ENCODE measurements around the gene SNRNP70. TPM values are rescaled to one million over a fixed set of nuclear protein-coding genes. Genes with fewer than 3 reads are reported as not detected.
"Not testable (repeated sequence)": the region's sequence is repeated elsewhere in the genome, so short reads cannot be mapped to it uniquely, and the experiment has no call there.

SNRNP70 gene
- total and polyA plus RNA-seq, 9 donors, result 133 to 366 (median 252) TPM

DNA sequence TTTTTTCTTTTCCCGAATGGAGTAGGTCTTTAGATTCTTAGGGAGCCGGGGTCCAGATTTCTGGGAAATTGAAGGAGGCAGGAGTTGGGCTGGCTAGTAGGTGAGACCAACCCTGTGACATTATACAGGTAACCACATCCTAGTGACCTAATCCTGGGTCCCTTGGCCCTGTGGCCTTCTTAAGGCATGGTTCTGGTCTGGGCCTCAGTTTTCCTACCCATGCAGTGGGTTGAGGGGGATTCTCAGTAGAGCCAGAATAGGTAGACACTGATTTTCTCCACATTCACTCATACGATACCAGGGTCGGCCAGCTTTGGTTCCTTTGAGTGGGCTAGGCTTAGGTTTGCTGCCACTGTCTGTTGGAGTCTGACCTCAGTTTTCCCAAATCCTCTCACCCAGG is 41.3 kb downstream of the SNRNP70 start:
- TF ChIP-seq POLR2A (IDR thresholded peaks at IDR 0.05) (no peak), EP300 (IDR thresholded peaks at IDR 0.05) (no peak)
- TF ChIP-seq, protein P1, sequence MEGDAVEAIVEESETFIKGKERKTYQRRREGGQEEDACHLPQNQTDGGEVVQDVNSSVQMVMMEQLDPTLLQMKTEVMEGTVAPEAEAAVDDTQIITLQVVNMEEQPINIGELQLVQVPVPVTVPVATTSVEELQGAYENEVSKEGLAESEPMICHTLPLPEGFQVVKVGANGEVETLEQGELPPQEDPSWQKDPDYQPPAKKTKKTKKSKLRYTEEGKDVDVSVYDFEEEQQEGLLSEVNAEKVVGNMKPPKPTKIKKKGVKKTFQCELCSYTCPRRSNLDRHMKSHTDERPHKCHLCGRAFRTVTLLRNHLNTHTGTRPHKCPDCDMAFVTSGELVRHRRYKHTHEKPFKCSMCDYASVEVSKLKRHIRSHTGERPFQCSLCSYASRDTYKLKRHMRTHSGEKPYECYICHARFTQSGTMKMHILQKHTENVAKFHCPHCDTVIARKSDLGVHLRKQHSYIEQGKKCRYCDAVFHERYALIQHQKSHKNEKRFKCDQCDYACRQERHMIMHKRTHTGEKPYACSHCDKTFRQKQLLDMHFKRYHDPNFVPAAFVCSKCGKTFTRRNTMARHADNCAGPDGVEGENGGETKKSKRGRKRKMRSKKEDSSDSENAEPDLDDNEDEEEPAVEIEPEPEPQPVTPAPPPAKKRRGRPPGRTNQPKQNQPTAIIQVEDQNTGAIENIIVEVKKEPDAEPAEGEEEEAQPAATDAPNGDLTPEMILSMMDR (IDR thresholded peaks at IDR 0.05), result no peak
- H3K27me3 ChIP-seq, result no peaks in the 10 kb centered on the region
- 74 to 84% (median 81%) methylated on average over 4 of the region's 4 CpGs for WGBS, 3 donors
- no peak overlapping the region for H3K4me3 ChIP-seq
- no peak overlapping the region for H3K27ac ChIP-seq
- DNase-seq, result no peak
- peaks cover 4% of the 10 kb centered on the region for H3K4me1 ChIP-seq (ENCODE audit: insufficient read depth)
- intact Hi-C loops (cut with DNase I), result no loop called here
- no peaks in the 10 kb centered on the region for H3K36me3 ChIP-seq
- H3K9me3 ChIP-seq, result no peaks in the 10 kb centered on the region

DNA sequence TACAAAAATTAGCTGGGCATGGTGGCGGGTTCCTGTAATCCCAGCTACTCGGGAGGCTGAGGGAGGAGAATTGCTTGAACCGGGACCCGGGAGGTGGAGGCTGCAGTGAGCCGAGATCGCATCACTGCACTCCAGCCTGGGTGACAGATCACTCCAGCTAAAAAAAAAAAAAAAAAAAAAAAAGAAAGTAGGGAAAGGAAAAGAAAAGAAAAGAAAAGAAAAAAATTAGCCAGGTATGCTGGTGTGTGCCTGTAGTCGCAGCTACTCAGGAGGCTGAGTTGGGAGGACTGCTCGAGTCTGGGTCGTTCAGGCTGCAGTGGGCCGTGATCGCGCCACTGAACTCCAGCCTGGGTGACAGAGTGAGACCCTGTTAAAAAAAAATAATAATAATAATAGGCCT is 42.0 kb downstream of the SNRNP70 start:
- H3K4me3 ChIP-seq; DNase-seq; H3K36me3 ChIP-seq; H3K27me3 ChIP-seq; H3K4me1 ChIP-seq (ENCODE audit: insufficient read depth); H3K27ac ChIP-seq; intact Hi-C loops (cut with DNase I); H3K9me3 ChIP-seq: not testable (repeated sequence)
- WGBS, 3 donors, result 91 to 96% (median 92%) methylated on average over 12 of the region's 12 CpGs

DNA sequence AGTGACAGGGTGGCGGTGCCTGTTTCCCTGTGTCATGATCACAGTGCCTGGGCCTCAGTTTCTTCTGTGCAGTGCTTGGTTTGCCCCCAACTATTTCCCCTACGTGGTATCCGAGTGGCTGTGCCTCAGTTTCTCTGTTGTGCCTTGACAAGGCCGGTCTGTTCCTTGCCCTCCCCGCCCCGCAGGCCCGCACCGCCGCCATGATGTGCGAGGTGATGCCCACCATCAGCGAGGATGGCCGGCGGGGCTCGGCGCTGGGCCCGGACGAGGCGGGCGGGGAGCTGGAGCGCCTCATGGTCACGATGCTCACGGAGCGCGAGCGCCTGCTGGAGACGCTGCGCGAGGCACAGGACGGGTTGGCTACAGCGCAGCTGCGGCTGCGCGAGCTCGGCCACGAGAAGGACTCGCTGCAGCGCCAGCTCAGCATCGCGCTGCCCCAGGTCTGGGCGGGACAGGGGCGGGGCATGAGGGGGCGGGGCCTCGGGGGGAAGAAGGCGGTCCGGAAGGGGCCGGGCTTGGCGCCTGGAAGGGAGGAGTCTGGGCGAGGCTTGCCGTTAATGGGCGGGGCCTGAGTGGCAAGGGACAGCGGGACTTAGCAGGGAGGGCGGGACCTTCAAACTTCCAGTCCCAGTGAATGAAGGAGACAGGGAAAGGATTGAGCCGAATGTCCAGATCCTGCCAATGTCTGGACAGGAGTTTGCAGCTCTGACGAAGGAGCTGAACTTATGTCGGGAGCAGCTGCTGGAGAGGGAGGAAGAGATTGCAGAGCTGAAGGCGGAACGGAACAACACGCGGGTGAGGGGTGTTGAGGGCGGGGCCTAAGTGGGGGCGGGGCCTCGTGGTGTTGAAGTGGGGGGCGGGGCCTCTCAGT is 42.7 kb downstream of the SNRNP70 start:
- Histone ChIP-seq H3K4me1 (ENCODE audit: insufficient read depth) (peaks cover 4% of the 10 kb centered on the region), H3K4me3 (peak overlapping the region; percentile 32), H3K9me3 (no peaks in the 10 kb centered on the region), H3K27ac (no peak overlapping the region), H3K36me3 (no peaks in the 10 kb centered on the region), H3K27me3 (no peaks in the 10 kb centered on the region)
- no peak for TF ChIP-seq POLR2A (IDR thresholded peaks at IDR 0.05)
- TF ChIP-seq, protein P1 (IDR thresholded peaks at IDR 0.05), result peak in 1 of 3 donors; percentile 43
- no peak for TF ChIP-seq EP300 (IDR thresholded peaks at IDR 0.05)
- peak; percentile 95 to 97 (median 96) for DNase-seq
- WGBS, 3 donors, result 3 to 4% (median 4%) methylated on average over 63 of the region's 63 CpGs
- intact Hi-C loops (cut with DNase I), result no loop called here

DNA sequence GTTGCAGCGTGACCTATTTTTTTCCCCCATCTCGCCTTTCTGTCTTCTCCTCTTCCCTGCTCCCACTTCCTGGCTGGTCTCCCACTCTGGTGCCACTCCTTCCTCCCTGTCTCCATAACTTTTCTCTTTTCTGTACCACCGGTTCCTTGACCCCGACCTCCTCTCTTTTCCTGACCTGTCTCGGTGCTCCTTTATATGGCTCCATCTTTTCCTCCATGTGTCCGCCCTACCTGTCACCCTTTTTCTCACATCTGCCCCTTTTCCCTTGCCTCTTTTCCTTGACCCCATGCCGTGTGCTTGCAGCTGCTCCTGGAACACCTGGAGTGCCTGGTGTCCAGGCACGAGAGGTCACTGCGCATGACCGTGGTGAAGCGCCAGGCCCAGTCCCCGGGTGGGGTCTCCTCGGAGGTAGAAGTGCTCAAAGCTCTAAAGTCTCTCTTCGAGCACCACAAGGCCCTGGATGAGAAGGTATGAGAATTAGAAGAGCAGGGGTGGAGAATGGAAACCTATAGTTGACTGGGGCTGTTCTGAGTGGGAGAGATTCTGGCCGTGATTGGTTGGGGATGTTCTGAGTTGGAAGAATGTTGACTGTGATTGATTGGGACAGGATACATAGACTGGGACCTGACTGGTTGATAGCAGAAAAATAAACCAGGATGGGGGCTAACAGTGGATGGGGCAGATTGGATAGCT is 43.4 kb downstream of the SNRNP70 start:
- Histone ChIP-seq H3K36me3 (no peaks in the 10 kb centered on the region), H3K27me3 (no peaks in the 10 kb centered on the region), H3K9me3 (no peaks in the 10 kb centered on the region), H3K27ac (no peak overlapping the region), H3K4me3 (no peak overlapping the region), H3K4me1 (ENCODE audit: insufficient read depth) (peaks cover 9% of the 10 kb centered on the region)
- TF ChIP-seq EP300 (IDR thresholded peaks at IDR 0.05) (no peak), POLR2A (IDR thresholded peaks at IDR 0.05) (no peak)
- TF ChIP-seq, protein P1 (IDR thresholded peaks at IDR 0.05), result no peak
- WGBS, 3 donors, result 35 to 45% (median 43%) methylated on average over 15 of the region's 15 CpGs
- no peak for DNase-seq
- intact Hi-C loops (cut with DNase I), result no loop called here

DNA sequence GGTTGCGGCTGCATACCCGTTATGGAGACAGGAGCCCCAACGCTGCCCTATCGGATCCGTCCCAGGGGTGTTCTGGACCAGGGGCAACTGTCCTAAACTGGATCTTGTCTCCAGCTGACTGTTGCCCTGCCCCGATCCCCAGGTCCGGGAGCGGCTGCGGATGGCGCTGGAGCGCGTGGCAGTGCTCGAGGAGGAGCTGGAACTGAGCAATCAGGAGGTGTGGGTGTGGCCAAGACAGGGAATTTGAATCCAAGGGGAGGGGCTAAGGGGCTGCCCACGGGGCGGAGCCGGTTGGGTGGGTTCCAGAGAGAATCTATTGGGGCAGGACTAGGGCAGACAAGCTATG is 44.0 kb downstream of the SNRNP70 start:
- intact Hi-C loops (cut with DNase I), result no loop called here
- TF ChIP-seq POLR2A (IDR thresholded peaks at IDR 0.05) (no peak), EP300 (IDR thresholded peaks at IDR 0.05) (no peak)
- TF ChIP-seq, protein P1 (IDR thresholded peaks at IDR 0.05), result no peak
- H3K36me3 ChIP-seq, result no peaks in the 10 kb centered on the region
- no peak for DNase-seq
- H3K4me1 ChIP-seq (ENCODE audit: insufficient read depth), result peaks cover 9% of the 10 kb centered on the region
- H3K27ac ChIP-seq, result no peak overlapping the region
- no peaks in the 10 kb centered on the region for H3K9me3 ChIP-seq
- no peak overlapping the region for H3K4me3 ChIP-seq
- 32 to 61% (median 34%) methylated on average over 16 of the region's 16 CpGs for WGBS, 3 donors
- no peaks in the 10 kb centered on the region for H3K27me3 ChIP-seq

Measured in ovary (tissue), 9 donors.